ENCODE data around the gene PIANP.

The PIANP gene

GRCh38 chr12:6644903-6645302 lies 55.7 kb downstream of the PIANP start:
- Histone ChIP-seq H3K4me3 (replicated peaks; ENCODE audit: insufficient read depth, low read length) (no peak overlapping the region), H3K27me3 (ENCODE audit: insufficient read depth, poor library complexity, severe bottlenecking) (no peaks in the 10 kb centered on the region), H3K27ac (replicated peaks) (peak overlapping the region; percentile 86)
- TF ChIP-seq REST (IDR thresholded peaks at IDR 0.05; ENCODE audit: insufficient replicate concordance, low read depth): no peak
- TF ChIP-seq GABPA (IDR thresholded peaks at IDR 0.05; ENCODE audit: low read depth): no peak
- no peak for TF ChIP-seq SPI1 (IDR thresholded peaks at IDR 0.05; ENCODE audit: borderline replicate concordance, low read depth)
- TF ChIP-seq POLR2AphosphoS5 (IDR thresholded peaks at IDR 0.05; ENCODE audit: low read depth): no peak
- TF ChIP-seq CTCF (IDR thresholded peaks at IDR 0.05; ENCODE audit: insufficient read depth, low read length): no peak
- no peak for DNase-seq (ENCODE audit: low read depth in 1 of 2, low spot score in 1 of 2)

- Histone ChIP-seq H3K27ac (replicated peaks) (peak overlapping the region; percentile 86), H3K27me3 (ENCODE audit: insufficient read depth, poor library complexity, severe bottlenecking) (no peaks in the 10 kb centered on the region), H3K4me3 (replicated peaks; ENCODE audit: insufficient read depth, low read length) (peak overlapping the region; percentile 15)
- peak; percentile 81 to 83 for DNase-seq (ENCODE audit: low read depth in 1 of 2, low spot score in 1 of 2)
- peak; percentile 98 for TF ChIP-seq SPI1 (IDR thresholded peaks at IDR 0.05; ENCODE audit: borderline replicate concordance, low read depth)
- no peak for TF ChIP-seq CTCF (IDR thresholded peaks at IDR 0.05; ENCODE audit: insufficient read depth, low read length)
- peak; percentile 82; the same call in 1 of the 2 replicates for TF ChIP-seq POLR2AphosphoS5 (IDR thresholded peaks at IDR 0.05; ENCODE audit: low read depth)
- TF ChIP-seq GABPA (IDR thresholded peaks at IDR 0.05; ENCODE audit: low read depth): peak; percentile 72
- no peak for TF ChIP-seq REST (IDR thresholded peaks at IDR 0.05; ENCODE audit: insufficient replicate concordance, low read depth)
Measured at GRCh38 chr12:6644257-6644596, 56.4 kb downstream of the PIANP start.
